Thyroid gland (tissue), 4 donors: Measurements from ENCODE around the gene TXN2. TPM values are rescaled to one million over a fixed set of nuclear protein-coding genes. Genes with fewer than 3 reads are reported as not detected.
A peak's percentile ranks its signal among the peaks of the same experiment; 100 is the strongest.

ENCODE experiments used
- DNase-seq, 2 donors: peaks; one replicate each; pipeline ENCODE4 v3.0.0-alpha.2; 2019
- H3K27ac ChIP-seq, 3 donors: fragments of 200-600 bp; sonication (generic); 1 replicate in 2 of 3; 2 replicates in 1 of 3; pipeline ENCODE4 v1.5.1; 2016 to 2019; ENCODE audit warnings: mild to moderate bottlenecking in 1 of 3, moderate library complexity in 1 of 3
- H3K27me3 ChIP-seq: fragments of 200-600 bp; sonication (generic); one replicate; pipeline ENCODE4 v1.5.1; 2019
- H3K36me3 ChIP-seq, 2 donors: fragments of 200-600 bp; sonication (generic); one replicate each; pipeline ENCODE4 v1.5.1; 2016 to 2019
- H3K4me1 ChIP-seq, 2 donors: fragments of 200-600 bp; sonication (generic); one replicate each; pipeline ENCODE4 v1.5.1; 2017 to 2019
- H3K4me3 ChIP-seq, 3 donors: fragments of 200-600 bp; sonication (generic); replicated peaks in 1 of 3; 1 replicate in 2 of 3; 2 replicates in 1 of 3; pipeline ENCODE4 v1.5.1; 2016; ENCODE audit warnings: mild to moderate bottlenecking in 1 of 3
- H3K9me3 ChIP-seq: fragments of 200-600 bp; sonication (generic); one replicate; pipeline ENCODE4 v1.5.1; 2017
- POLR2A ChIP-seq, 2 donors: fragments of 450-650 bp; IDR thresholded peaks; one replicate each; pipeline ENCODE4 v1.6.1; 2017; ENCODE audit warnings: antibody characterized with exemption in 2 of 2, mild to moderate bottlenecking in 2 of 2, moderate library complexity in 1 of 2
- WGBS, 2 donors: methylation state at CpG; one replicate each; pipeline ENCODE4 v1.1.5; 2017; 5-methylcytosine and 5-hydroxymethylcytosine counted together
- intact Hi-C: fragments of 100-400 bp; cut with DNase I; formaldehyde crosslinking; loops from one replicate; pipeline ENCODE4 v1.15.1; 2023
- total RNA-seq, 4 donors: library from RNA; depleted of rRNA; stranded (reverse); fragments of >200 nt; gene quantifications; one replicate each; pipeline ENCODE4 v1.2.3, GENCODE V29; 2016
- TF ChIP-seq, protein P1 (sequence below), 6 experiments: fragments of 200-600 bp in 3 of 6; fragments of 450-650 bp in 3 of 6; sonication (generic) in 3 of 6; IDR thresholded peaks; one replicate each; pipeline ENCODE4 v1.5.1; 2016 to 2019; ENCODE audit warnings: antibody characterized with exemption in 6 of 6, mild to moderate bottlenecking in 2 of 6, inconsistent platforms in 1 of 6, moderate library complexity in 1 of 6

Gene TXN2
- total RNA-seq, 4 donors from 2014 or later, result 56.7 to 115 (median 75.6) TPM

GRCh38 chr22:36467946-36468345, 13.5 kb downstream of the TXN2 start:
- peaks cover 16 to 42% of the 10 kb centered on the region in 2 donors for H3K4me1 ChIP-seq
- no peak for DNase-seq
- WGBS, 2 donors, result 80 to 85% methylated on average over 5 to 7 of the region's 7 CpGs

GRCh38 chr22:36467042-36467810, 14.2 kb downstream of the TXN2 start:
- intact Hi-C loops, result no loop called here
- H3K4me1 ChIP-seq, result peaks cover 21 to 49% of the 10 kb centered on the region in 2 donors
- peak; percentile 55 to 61 for DNase-seq
- H3K4me3 ChIP-seq, result no peak overlapping the region
- no peaks in the 10 kb centered on the region for H3K27me3 ChIP-seq
- 64 to 69% methylated on average over 12 to 14 of the region's 14 CpGs for WGBS, 2 donors
- TF ChIP-seq, protein P1, sequence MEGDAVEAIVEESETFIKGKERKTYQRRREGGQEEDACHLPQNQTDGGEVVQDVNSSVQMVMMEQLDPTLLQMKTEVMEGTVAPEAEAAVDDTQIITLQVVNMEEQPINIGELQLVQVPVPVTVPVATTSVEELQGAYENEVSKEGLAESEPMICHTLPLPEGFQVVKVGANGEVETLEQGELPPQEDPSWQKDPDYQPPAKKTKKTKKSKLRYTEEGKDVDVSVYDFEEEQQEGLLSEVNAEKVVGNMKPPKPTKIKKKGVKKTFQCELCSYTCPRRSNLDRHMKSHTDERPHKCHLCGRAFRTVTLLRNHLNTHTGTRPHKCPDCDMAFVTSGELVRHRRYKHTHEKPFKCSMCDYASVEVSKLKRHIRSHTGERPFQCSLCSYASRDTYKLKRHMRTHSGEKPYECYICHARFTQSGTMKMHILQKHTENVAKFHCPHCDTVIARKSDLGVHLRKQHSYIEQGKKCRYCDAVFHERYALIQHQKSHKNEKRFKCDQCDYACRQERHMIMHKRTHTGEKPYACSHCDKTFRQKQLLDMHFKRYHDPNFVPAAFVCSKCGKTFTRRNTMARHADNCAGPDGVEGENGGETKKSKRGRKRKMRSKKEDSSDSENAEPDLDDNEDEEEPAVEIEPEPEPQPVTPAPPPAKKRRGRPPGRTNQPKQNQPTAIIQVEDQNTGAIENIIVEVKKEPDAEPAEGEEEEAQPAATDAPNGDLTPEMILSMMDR (IDR thresholded peaks at IDR 0.05), result no peak
- TF ChIP-seq POLR2A (IDR thresholded peaks at IDR 0.05), result no peak
- peaks cover 1 to 3% of the 10 kb centered on the region in 2 donors for H3K36me3 ChIP-seq
- H3K27ac ChIP-seq, result peak overlapping the region in 2 of 3 donors; percentile 88 to 92
- no peaks in the 10 kb centered on the region for H3K9me3 ChIP-seq

More at GRCh38 chr22:36467946-36468345, 13.5 kb downstream of the TXN2 start:
- Histone ChIP-seq H3K27me3 (no peaks in the 10 kb centered on the region), H3K4me3 (no peak overlapping the region), H3K27ac (peak overlapping the region in 2 of 3 donors; percentile 88 to 92), H3K36me3 (peaks cover 3 to 5% of the 10 kb centered on the region in 2 donors), H3K9me3 (no peaks in the 10 kb centered on the region)
- TF ChIP-seq POLR2A (IDR thresholded peaks at IDR 0.05), result no peak
- TF ChIP-seq, protein P1 (IDR thresholded peaks at IDR 0.05), result no peak
- intact Hi-C loops, result no loop called here

DNA sequence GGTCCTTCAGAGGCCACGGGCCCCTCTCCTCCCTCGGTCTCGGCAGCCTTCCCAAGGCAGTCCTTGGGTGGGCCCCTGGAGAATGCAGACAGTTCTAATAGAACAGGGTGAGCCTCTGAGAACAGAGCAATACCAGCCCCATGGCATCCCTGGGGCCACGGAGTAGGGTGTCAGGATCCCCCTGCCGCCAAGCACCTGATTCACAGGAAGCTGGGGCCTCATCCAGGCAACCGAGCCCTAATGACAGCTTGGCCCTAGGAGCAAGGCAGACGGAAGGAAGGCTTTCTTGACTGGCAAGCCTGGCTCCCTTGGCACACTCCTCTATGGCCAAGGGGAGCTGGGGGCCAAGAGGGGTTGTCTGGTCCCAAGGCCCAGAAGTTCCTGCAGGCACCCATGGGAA, 15.2 kb downstream of the TXN2 start:
- Histone ChIP-seq H3K27ac (peak overlapping the region; percentile 81 to 92 (median 88)), H3K4me3 (no peak overlapping the region), H3K36me3 (peaks cover 0 to 2% of the 10 kb centered on the region in 2 donors), H3K9me3 (no peaks in the 10 kb centered on the region), H3K4me1 (peaks cover 29 to 58% of the 10 kb centered on the region in 2 donors), H3K27me3 (no peaks in the 10 kb centered on the region)
- no peak for DNase-seq
- TF ChIP-seq POLR2A (IDR thresholded peaks at IDR 0.05), result no peak
- WGBS, 2 donors, result 84 to 100% methylated on average over 1 to 7 of the region's 7 CpGs
- intact Hi-C loops, result no loop called here

DNA sequence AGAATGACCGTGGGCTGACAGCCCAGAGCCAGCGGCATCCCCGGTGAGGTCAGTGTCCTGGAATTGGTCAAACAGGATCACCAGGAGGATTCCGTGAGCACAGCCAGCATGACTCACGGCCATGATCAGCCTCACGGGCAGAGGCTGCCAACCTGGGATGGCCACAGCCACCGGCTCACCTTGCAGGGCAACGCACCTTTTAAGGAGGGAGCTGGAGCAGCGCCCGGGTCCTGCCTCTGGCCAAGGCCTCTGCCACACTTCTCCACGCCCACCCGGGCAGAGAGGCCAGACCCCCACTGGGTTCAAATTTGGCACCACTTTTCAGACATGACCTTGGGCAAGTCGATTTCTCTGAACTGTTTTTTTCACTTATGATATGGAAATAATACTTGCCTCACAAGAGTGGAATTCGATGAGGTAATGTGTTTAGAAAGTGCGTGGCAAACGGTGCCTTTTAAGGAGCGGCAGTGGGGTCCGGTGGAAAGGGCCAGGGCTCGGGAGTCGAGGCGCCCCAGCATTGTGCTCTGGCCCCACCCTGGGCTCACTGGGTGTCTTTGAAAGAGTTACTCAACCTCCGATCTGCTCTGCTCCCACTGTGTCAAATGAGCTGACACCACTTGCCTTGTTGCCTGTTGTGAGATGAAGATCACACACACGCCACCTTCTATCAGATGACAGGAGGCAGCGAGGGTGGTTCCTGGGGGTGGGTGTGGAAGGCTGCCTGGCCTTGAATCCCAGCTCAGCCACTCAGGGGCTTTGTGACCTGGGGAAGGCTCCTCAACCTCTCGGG, 16.0 kb downstream of the TXN2 start:
- H3K27me3 ChIP-seq, result no peaks in the 10 kb centered on the region
- peaks cover 31 to 65% of the 10 kb centered on the region in 2 donors for H3K4me1 ChIP-seq
- intact Hi-C loops, result no loop called here
- no peaks in the 10 kb centered on the region for H3K36me3 ChIP-seq
- TF ChIP-seq, protein P1 (IDR thresholded peaks at IDR 0.05), result no peak
- peak in 1 of 2 donors; percentile 59 for TF ChIP-seq POLR2A (IDR thresholded peaks at IDR 0.05)
- peak overlapping the region; percentile 81 to 92 (median 88) for H3K27ac ChIP-seq
- DNase-seq, result peak; percentile 96 to 98
- WGBS, 2 donors, result 43 to 54% methylated on average over 16 to 22 of the region's 25 CpGs
- no peaks in the 10 kb centered on the region for H3K9me3 ChIP-seq
- no peak overlapping the region for H3K4me3 ChIP-seq

GRCh38 chr22:36464715-36465231, 16.7 kb downstream of the TXN2 start:
- TF ChIP-seq, protein P1 (IDR thresholded peaks at IDR 0.05), result no peak
- no peak for TF ChIP-seq POLR2A (IDR thresholded peaks at IDR 0.05)
- Histone ChIP-seq H3K4me1 (peaks cover 31 to 60% of the 10 kb centered on the region in 2 donors), H3K9me3 (no peaks in the 10 kb centered on the region), H3K4me3 (no peak overlapping the region), H3K27me3 (no peaks in the 10 kb centered on the region), H3K27ac (peak overlapping the region; percentile 81 to 92 (median 88)), H3K36me3 (no peaks in the 10 kb centered on the region)
- DNase-seq, result peak; percentile 23 to 43
- intact Hi-C loops, result no loop called here
- WGBS, 2 donors, result 89 to 90% methylated on average over 13 of the region's 20 CpGs
